ENCODE results near the gene C3orf52.

Gene C3orf52

DNA sequence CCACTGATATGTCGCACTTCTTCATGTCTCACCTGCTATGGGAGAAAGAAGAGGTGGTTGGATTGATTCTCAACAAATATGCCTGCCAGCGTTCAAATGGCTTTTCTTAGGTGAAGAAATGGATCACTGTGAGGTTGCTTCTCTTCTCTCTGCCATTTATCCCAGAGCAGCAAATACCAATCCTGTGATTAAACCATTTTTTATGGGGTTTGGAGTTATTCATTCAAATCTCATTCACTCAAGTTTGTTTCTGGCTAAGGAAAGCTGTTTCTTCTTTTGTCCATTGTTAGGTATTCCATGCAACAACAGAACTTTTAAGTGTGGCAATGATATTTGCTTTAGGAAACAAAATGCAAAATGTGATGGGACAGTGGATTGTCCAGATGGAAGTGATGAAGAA, 12.2 kb upstream of the C3orf52 start:
- H3K27ac ChIP-seq (ENCODE audit: low read depth, low read length, poor library complexity, severe bottlenecking): no peak overlapping the region
- H3K4me3 ChIP-seq (ENCODE audit: low read depth, low read length, poor library complexity, severe bottlenecking): no peak overlapping the region
- no peak overlapping the region for H2AFZ ChIP-seq (ENCODE audit: low read length)
- no peaks in the 10 kb centered on the region for H3K36me3 ChIP-seq (ENCODE audit: insufficient read depth, low read length)
- no peak for TF ChIP-seq EZH2 (IDR thresholded peaks at IDR 0.05; ENCODE audit: borderline replicate concordance, low read length)
- TF ChIP-seq CTCF (IDR thresholded peaks at IDR 0.05; ENCODE audit: low read length): no peak
- no peaks in the 10 kb centered on the region for H3K79me2 ChIP-seq (ENCODE audit: insufficient read depth, low read length)
- no peaks in the 10 kb centered on the region for H4K20me1 ChIP-seq (ENCODE audit: insufficient read depth, low read length)
- no peak overlapping the region for H3K9ac ChIP-seq (ENCODE audit: low read length)
- no peak overlapping the region for H3K4me2 ChIP-seq (ENCODE audit: low read length)
- no peaks in the 10 kb centered on the region for H3K9me3 ChIP-seq (ENCODE audit: low read length)
- no peaks in the 10 kb centered on the region for H3K27me3 ChIP-seq (ENCODE audit: insufficient read depth, low read length)
- H3K9me2 ChIP-seq (ENCODE audit: low read depth, low read length): no peaks in the 10 kb centered on the region
- H3K4me1 ChIP-seq (ENCODE audit: insufficient read depth, low read length, severe bottlenecking): no peaks in the 10 kb centered on the region
- H3F3A ChIP-seq (ENCODE audit: insufficient read depth, low read length): no peaks in the 10 kb centered on the region

GRCh38 chr3:112074616-112075497, 11.3 kb upstream of the C3orf52 start:
- no peak overlapping the region for H2AFZ ChIP-seq (ENCODE audit: low read length)
- no peaks in the 10 kb centered on the region for H3K4me1 ChIP-seq (ENCODE audit: insufficient read depth, low read length, severe bottlenecking)
- H3K9me3 ChIP-seq (ENCODE audit: low read length): no peaks in the 10 kb centered on the region
- no peaks in the 10 kb centered on the region for H3K36me3 ChIP-seq (ENCODE audit: insufficient read depth, low read length)
- H3K9me2 ChIP-seq (ENCODE audit: low read depth, low read length): no peaks in the 10 kb centered on the region
- no peaks in the 10 kb centered on the region for H3K27me3 ChIP-seq (ENCODE audit: insufficient read depth, low read length)
- H3K27ac ChIP-seq (ENCODE audit: low read depth, low read length, poor library complexity, severe bottlenecking): no peak overlapping the region
- H3F3A ChIP-seq (ENCODE audit: insufficient read depth, low read length): no peaks in the 10 kb centered on the region
- TF ChIP-seq CTCF (IDR thresholded peaks at IDR 0.05; ENCODE audit: low read length) (no peak), EZH2 (IDR thresholded peaks at IDR 0.05; ENCODE audit: borderline replicate concordance, low read length) (no peak)
- H3K9ac ChIP-seq (ENCODE audit: low read length): no peak overlapping the region
- no peak overlapping the region for H3K4me2 ChIP-seq (ENCODE audit: low read length)
- no peak overlapping the region for H3K4me3 ChIP-seq (ENCODE audit: low read depth, low read length, poor library complexity, severe bottlenecking)
- H3K79me2 ChIP-seq (ENCODE audit: insufficient read depth, low read length): no peaks in the 10 kb centered on the region
- H4K20me1 ChIP-seq (ENCODE audit: insufficient read depth, low read length): no peaks in the 10 kb centered on the region

DNA sequence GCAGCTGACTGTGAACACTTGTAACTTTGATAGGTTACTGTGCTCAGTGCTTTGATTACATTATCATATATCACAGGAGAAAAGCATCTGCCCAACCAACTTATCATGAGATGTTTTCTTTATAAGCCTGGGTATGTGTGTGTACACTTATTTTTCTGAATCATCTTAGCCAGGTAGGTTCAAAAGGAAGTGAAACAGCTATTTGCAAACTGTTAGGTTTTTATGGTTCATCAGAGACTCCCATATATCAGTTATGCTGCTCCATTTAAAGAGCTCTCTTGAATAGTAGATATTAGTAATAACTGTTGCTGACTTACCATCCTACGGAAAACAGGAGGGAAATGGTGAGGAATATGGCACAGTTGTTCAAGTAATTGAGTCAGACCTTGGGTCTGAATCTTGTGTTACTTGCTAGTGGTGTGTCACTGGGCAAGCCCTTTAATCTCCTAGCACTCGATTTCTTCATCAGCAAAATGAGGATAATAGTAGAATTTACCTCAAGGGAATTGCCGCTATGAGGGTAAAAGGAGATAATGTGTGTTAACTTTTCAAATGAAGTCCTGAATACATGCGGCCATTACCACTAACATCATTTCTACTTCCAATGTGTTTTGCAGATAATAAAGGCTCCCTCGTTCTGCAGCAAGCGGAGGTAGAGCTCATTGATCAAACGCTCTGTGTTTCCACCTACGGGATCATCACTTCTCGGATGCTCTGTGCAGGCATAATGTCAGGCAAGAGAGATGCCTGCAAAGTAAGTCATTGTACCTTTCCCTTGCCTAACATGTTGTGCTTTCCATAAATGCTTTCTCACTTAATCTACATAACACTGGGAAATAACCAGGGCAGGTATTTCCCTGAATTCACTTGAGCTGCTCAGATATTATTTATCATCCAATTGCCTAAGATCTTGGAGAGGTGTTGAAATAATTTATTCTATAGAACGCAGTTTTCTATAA, 7.8 kb upstream of the C3orf52 start:
- H2AFZ ChIP-seq (ENCODE audit: low read length): no peak overlapping the region
- no peaks in the 10 kb centered on the region for H4K20me1 ChIP-seq (ENCODE audit: insufficient read depth, low read length)
- TF ChIP-seq EZH2 (IDR thresholded peaks at IDR 0.05; ENCODE audit: borderline replicate concordance, low read length): no peak
- no peak for TF ChIP-seq CTCF (IDR thresholded peaks at IDR 0.05; ENCODE audit: low read length)
- H3K9me3 ChIP-seq (ENCODE audit: low read length): no peaks in the 10 kb centered on the region
- no peaks in the 10 kb centered on the region for H3F3A ChIP-seq (ENCODE audit: insufficient read depth, low read length)
- no peaks in the 10 kb centered on the region for H3K79me2 ChIP-seq (ENCODE audit: insufficient read depth, low read length)
- H3K27me3 ChIP-seq (ENCODE audit: insufficient read depth, low read length): no peaks in the 10 kb centered on the region
- H3K27ac ChIP-seq (ENCODE audit: low read depth, low read length, poor library complexity, severe bottlenecking): no peak overlapping the region
- H3K4me1 ChIP-seq (ENCODE audit: insufficient read depth, low read length, severe bottlenecking): no peaks in the 10 kb centered on the region
- H3K9me2 ChIP-seq (ENCODE audit: low read depth, low read length): no peaks in the 10 kb centered on the region
- H3K4me2 ChIP-seq (ENCODE audit: low read length): no peak overlapping the region
- H3K9ac ChIP-seq (ENCODE audit: low read length): no peak overlapping the region
- H3K36me3 ChIP-seq (ENCODE audit: insufficient read depth, low read length): no peaks in the 10 kb centered on the region
- no peak overlapping the region for H3K4me3 ChIP-seq (ENCODE audit: low read depth, low read length, poor library complexity, severe bottlenecking)

Measured in OCI-LY1 (cell line).